Umbilical cord (tissue), 2 donors: ENCODE data around the gene FBXO45. TPM values are rescaled to one million over a fixed set of nuclear protein-coding genes. Genes with fewer than 3 reads are reported as not detected.
"Not testable (repeated sequence)": the region's sequence is repeated elsewhere in the genome, so short reads cannot be mapped to it uniquely, and the experiment has no call there.

ENCODE experiments used
- DNase-seq: peaks from one replicate; pipeline ENCODE4 v3.0.0-alpha.2; 2015; ENCODE audit warnings: low spot score
- total RNA-seq: library from RNA; depleted of rRNA; stranded (reverse); fragments of >200 nt; gene quantifications from one replicate; pipeline ENCODE4 v1.2.3, GENCODE V29; 2014; ENCODE audit warnings: low replicate concordance; ENCODE audit not compliant: insufficient read depth

Gene FBXO45, protein sequence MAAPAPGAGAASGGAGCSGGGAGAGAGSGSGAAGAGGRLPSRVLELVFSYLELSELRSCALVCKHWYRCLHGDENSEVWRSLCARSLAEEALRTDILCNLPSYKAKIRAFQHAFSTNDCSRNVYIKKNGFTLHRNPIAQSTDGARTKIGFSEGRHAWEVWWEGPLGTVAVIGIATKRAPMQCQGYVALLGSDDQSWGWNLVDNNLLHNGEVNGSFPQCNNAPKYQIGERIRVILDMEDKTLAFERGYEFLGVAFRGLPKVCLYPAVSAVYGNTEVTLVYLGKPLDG
- total RNA-seq, result 11.8 TPM

DNA sequence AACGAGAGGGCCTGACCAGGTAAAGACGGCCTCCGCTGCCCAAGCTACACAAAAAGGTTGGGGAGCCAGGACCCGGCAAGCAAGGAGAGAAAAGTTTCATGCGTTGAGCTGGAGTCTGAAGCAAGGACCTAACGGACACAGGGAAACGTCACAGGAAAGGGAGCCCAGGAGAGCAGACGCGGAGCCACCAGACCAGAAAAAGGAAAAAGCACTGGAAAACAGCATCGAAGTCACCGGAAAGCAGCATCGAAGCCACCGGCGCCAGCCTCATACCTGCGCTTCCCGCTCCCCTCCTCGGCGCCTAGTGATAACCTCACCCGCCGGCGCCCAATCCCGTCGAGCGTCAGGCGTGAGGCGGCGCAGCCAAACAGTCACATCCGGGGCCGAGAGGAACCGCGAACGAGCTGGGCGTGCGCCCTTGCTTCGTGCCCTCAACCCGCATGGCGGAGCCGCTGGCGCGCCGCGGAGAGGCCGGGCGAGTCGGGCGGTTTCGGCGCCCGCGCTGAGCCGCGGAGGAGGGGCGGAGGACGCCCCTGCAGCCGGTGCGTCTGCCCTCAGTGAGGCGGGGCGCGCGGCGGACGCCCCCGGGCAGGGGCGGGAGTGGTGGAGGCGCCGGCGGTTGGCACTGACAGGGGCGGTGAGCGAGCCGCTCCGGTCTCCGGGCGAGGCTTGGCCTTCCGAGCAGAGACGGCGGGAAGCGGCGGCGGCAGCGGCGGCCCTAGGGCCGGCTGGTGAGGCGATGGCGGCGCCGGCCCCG, at the start of gene FBXO45, which contains the start of gene WDR53:
Gene FBXO45, plus strand, starts transcription at position 415 of the 757 bp plus-strand sequence. Its CDS starts 325 bp downstream, at position 740.
Gene WDR53, minus strand, starts transcription at position 309 of the 757 bp plus-strand sequence. CDS start 7,079 bp downstream, outside the sequence.
- DNase-seq, result peak; percentile 98

DNA sequence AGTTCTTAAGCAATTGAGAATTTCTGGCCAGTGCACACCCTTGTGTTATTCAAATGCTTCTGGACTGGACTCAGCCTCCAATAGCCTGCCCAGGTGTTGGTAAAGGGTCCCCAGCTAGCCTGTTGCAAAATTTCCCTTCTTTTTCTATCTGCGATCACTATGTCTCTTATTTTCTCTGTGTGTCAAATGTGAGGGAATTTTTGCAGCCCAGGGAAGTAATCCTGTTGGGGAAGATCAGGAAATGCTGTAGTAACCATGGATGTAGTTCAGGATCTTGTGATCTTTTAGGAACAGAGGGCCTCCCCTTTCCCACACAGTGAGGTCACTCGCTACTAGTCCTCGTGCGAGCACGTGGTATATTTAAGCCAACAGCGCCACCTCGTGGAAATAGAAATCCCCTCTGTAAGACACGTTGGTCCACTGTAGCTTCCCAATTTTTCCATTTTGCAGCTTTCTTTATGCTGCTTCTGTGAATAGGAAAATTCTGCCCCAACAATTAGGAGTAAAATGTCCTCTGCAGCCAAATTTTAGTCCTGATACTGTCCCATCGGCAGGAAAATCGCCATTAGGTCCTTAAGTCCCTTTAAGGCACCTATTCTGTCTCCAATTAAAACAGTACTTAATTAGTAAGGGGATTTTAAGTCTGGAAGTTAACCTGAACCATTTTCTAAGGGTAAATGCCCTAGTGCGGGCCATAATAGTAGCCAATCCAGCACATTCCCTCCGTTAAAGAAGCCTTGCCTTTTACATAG, 49.3 kb upstream of the FBXO45 start:
- DNase-seq, result peak; percentile 16

DNA sequence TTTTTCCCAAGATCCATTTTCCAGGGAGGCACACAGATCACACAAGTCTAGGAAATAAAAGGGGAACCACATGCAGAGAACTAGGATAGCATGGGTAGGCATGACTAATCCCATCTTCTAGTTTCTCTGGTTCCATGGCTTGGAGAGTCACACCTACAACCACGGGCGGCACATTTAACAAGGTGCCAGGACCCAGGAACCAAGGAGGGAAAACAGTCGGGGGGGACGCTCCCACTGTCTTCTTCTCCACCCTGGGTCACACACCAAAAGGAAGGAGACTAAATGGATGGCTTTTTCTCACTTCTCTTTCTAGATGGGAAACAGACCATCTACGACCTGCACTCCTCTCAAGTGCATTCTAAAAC, 48.8 kb upstream of the FBXO45 start:
- no peak for DNase-seq

DNA sequence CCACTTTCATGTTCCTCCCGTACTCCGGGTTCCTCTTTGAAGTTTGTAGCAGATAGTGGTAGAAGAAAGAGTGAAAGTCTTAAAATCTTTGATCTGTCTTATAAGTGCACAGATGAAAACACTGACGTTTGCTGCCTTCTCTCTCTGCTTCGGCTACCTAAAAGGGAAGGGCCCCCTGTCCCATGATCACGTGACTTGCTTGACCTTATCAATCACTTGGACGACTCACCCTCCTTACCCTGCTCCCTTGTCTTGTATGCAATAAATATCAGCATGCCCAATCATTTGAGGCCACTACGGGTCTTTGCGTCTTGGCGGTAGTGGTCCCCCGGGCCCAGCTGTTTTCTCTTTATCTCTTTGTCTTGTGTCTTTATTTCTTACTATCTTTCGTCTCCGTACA, 47.2 kb upstream of the FBXO45 start:
- not testable (repeated sequence) for DNase-seq

DNA sequence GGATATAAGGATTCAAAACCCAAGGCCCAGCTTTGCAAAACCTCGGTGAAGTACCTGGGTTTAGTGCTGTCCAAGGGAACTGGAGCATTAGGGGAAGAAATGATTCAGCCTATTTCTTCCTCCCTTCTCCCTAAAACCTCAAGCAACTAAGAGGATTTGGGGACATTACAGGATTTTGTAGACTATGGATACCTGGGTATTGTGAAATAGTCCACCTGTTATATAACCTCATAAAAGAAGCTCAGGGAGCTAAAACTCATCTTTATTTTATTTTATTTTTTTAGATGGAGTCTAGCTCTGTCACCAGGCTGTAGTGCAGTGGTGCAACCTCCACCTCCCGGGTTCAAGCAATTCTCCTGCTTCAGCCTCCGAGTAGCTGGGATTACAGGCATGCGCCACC, 44.6 kb upstream of the FBXO45 start:
- no peak for DNase-seq

DNA sequence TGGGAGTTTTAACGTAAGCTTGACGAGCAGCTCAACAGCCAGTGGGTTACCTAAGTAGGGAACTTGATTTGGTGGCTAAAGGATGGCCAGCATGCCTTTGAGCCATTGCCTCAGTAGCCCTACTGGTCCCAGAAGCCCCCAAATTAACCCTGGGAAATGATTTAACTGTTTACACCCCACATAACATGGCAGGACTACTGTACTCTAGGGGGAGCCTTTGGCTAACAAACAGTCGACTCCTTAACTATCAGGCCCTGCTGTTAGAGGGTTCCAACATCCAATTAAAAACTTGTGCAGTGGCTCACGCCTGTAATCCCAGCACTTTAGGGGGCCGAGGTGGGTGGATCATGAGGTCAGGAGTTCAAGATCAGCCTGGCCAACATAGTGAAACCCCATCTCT, 43.9 kb upstream of the FBXO45 start:
- DNase-seq, result no peak

DNA sequence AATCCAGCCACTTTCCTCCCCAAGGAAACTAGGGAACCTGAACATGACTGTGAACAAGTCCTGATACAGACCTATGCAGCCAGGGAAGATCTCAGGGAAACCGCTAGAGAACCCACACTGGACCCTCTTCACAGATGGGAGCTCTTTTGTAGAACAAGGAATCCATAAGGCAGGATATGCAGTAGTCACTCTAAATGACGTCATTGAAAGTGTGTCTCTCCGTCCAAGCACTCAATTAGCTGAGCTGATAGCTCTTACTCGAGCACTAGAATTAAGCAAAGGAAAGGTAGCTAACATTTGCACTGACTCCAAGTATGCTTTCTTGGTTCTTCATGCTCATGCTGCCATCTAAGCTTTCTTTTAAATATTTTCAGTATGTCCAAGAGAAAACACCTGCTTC, 43.3 kb upstream of the FBXO45 start:
- no peak for DNase-seq

DNA sequence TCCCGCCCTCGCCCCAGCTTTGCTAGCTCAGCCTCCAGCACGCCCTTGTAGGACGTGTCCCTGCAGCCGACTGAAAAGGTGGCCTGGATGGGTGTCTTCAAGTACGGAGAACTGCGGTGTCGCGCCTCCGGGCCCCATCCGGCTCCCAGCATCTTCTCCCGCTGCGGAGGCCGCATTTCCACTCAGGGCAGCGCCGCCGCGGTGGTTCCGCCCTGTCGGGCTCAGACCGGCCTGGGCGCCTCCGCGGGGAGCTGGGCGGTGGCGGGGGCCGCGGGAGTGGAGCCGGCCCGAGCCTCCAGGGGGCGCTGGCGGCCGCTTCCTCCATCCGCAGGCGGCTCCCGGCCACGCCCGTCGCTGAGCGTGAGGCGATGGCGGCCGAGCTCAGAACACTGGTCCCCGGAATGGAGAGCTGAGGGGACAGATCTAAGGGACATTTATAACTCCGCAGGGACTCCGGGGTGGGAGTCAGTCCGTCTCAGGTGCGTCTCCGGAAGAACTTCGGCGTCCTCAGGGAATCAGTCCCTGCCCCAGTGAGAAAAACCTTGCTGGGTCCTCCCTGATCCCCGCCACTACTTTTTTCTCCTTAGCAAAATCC, 39.7 kb upstream of the FBXO45 start:
- DNase-seq, result peak; percentile 62

DNA sequence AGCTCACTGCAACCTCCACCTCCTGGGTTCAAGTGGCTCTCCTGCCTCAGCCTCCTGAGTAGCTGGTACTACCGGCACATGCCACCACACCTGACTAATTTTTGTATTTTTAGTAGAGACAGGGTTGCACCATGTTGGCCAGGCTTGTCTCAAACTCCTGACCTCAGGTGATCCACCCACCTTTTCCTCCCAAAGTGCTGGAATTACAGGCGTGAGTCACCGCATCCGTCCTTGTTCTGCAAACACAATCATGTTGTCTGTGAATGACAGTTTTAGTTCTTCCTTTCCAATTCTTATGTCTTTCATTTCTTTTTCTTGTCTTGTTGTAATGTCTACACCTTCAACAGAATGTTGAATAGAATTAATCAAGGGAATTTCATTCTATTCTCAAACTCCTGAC, 37.0 kb upstream of the FBXO45 start:
- DNase-seq, result no peak

DNA sequence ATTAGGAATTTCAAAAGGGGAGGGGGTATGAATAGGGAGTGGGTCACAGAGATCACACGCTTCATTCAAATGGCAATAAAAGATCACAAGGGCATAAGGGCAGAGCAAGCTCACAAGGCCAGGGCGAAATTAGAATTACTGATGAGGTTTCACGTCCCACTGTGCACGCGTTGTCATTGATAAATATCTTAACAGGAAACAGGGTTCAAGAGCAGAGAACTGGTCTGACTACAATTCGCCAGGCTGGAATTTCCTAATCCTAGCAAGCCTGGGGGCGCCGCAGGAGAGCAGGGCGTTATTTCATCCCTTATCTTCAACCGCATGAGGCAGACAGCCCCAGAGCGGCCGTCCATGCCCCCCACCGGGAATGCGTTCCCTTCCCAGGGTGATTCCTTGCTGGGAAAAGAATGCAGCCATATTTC, 35.2 kb upstream of the FBXO45 start:
- DNase-seq, result no peak

DNA sequence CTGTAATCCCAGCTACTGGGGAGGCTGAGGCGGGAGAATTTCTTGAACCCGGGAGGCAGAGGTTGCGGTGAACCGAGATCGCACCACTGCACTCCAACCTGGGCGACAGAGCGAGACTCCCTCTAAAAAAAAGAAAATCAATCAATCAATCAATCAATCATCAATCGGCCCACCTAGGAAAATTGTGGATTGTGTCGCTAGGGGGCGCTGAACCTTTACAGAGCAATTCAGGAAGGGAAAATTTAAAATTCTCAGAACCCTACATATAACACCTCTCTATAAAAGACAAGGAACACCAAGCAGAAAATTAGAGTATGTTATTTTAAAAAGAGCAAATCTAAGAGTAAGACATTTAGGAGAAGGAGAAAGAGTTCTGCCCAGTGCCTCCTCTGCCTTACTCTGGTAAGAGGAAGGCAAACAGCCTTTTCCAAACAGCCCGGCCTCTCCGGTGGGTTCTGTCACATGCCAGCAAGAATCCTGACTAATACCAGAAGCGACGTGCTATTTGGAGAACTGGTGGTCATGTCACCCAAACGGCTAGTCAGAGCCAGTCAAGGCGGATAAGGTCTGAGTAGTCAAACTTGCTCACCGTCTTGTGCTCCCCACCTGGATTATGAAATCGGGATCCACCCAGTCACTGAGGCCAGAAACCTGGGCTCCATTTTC, 31.0 kb upstream of the FBXO45 start:
- DNase-seq, result no peak

DNA sequence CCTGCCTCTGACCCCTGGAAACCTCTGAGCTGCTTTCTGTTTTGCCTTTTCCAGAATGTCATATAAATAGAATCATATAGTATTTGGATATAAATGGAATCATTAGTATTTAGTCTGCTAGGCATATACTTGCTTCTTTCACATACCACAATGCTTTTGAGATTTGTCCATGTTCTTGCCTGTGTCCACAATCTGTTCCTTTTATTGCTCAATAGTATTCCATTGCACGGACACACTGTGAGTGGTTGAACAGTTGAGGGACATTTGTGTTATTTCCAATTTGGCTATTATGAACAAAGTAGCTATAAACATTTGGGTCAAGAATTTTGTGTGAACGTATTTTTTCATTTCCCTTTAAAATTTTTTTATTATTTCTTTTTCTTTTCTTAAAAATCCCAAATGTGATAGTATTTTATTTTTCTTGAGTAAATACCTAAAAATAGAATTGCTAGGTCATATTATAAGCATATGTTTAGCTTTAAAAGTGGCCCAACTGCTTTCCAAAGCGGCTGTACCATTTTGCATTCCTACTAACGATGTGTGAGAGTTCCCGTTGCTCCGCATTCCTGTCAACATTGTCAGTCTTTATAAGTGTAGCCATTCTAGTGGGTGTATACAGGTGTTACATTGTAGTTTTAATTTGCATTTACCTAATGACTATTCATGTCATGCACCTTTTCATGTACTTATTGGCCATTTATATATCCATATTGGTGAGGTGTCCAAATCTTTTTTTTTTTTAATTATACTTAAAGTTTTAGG, 26.6 kb upstream of the FBXO45 start:
- DNase-seq, result no peak

DNA sequence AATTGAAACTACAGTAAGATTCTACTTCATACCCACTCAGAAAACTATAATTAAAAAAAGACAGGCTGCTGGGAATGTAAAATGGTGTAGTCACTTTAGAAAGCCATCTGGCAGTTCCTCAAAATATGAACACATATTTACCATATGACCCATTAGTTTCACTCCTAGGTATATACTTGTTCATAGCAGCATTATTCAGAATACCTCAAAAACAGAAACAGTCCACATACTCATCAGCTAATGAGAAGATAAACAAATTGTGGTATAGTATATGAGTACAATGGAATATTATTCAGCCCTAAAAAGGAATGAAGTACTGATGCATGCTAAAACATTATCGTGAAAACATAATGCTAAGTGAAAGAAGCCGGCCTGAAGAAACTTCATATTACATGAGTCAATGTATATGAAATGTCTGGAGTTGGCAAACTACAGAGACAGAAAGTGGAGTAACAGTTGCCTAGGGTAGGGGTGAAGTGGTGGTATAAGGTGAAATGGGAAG, 23.9 kb upstream of the FBXO45 start:
- no peak for DNase-seq

DNA sequence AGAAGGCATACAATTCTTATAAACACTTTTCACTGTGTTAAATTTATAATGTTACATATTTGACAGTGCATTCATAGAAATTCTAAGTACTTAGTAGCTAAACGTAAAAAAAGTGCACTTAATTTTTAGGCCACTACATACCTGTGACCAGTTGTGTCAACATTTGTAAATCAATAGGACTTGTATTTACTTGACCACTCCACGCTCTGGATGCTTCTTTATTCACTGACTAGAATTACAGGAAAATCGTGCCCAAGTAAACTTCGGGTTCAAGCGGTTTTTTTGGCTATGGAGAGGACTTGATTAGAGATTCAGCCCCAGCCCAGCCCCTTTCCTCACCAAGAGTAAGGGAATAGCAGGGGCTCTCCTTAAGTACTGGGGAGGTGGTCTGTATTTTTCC, 21.9 kb upstream of the FBXO45 start:
- no peak for DNase-seq

DNA sequence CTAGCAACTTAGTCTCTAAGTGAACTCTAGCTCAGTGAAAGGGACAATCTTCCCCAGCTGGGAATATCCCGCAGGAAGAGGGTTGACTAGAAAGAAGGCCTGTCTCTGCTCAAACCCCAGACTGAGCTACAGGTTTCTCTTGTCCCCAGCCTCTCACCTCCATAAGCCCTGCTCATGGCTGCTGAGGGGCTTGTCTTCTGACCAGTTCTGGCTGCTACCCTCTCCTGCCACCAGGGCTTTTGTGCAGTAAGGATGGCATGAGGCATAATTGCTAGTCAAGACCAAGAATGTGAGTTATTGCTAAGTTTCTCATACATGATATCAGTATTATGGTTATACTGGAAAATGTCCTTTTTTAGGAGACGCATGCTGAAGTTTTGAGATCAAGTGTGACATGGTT, 21.4 kb upstream of the FBXO45 start:
- DNase-seq, result no peak

DNA sequence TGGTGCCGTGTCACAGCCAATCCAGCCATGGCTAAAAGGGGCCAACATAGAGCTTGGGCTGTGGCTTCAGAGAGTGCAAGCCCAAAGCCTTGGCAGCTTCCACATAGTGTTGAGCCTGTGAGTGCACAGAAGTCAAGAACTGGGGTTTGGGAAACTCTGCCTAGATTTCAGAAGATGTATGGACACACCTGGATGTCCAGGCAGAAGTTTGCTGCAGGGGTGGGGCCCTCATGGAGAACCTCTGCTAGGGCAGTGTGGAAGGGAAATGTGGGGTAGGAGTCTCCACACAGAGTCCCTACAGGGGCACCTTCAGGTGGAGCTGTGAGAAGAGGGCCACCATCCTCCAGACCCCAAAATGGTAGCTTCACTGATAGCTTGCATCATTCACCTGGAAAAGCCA, 19.1 kb upstream of the FBXO45 start:
- not testable (repeated sequence) for DNase-seq

DNA sequence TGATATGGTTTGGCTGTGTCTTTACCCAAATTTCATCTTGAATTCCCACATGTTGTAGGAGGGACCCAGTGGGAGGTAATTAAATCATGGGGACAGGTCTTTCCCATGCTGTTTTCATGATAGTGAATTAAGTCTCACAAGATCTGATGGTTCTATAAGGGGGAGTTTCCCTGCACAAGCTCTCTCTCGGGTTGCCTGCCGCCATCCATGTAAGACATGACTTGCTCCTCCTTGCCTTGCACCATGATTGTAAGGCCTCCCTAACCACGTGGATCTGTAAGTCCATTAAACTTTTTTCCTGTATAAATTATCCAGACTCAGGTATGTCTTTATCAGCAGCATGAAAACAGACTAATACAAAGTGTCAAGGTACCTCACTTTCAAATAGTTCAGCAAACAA, 18.3 kb upstream of the FBXO45 start:
- not testable (repeated sequence) for DNase-seq

DNA sequence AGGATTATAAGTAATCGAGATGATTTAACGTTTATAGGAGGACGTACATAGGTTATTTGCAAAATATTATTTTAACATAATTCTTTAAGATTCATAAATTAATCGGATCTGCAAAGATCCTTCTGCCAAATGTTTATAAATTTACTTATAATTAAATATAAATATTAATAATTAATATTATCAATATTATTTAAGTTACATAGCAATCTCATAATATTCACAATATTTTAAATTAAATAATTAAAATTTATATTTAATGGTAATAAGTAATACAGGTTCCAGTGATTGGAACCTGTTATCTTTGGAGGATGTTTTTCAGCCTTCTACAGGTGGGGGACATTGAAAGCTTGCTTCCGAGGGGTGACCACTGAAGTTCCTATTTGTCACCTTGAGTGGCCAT, 16.2 kb upstream of the FBXO45 start:
- DNase-seq, result no peak

DNA sequence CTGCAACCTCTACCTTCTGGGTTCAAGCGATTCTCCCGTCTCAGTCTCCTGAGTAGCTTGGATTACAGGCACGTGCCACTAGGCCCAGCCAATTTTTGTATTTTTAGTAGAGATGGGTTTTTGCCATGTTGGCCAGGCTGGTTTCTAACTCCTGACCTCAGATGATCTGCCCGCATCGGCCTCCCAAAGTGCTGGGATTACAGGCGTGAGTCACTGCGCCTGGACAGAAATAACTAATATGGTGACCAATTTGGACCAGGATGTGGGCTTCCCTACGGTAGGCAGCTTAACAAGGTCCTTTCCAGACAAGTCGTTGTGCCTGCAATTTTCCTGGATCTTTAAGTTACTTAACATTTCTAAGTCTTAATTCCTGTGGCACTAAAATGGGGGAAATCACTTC, 14.9 kb upstream of the FBXO45 start:
- DNase-seq, result no peak

DNA sequence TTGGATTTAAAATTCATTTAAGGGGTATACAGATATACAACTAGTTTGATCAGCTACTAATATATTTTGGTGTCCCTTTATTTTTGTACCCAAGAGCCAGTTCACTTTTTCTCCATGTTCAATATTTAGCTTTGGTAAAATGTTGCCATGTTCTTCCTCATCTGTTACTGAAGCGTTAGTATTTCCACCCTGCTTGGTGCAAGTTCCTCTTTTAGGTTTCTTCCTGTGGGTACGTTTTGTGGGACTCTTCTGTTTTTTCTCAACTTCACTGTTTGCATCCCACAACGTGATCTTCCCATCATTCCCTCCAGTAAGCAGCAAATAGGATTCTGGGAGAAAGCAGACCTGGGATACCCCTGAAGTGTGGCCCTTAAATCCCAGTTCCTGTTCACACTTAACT, 14.3 kb upstream of the FBXO45 start:
- DNase-seq, result peak; percentile 5
